Hematopoietic multipotent progenitor cell treated with erythropoietin and hydrocortisone succinate and interleukin-3 and kit ligand, for 15 days (in vitro differentiated cells): ENCODE data around the gene CELF2.

Experiments
- DNase-seq: peaks from one replicate; pipeline ENCODE4 v3.0.0-alpha.2; 2015; ENCODE audit warnings: low spot score

The CELF2 gene

GRCh38 chr10:11134411-11134810 lies 116.7 kb downstream of the CELF2 start:
- no peak for DNase-seq

- DNase-seq, result no peak
Measured at GRCh38 chr10:11135709-11136108, 118.0 kb downstream of the CELF2 start.

GRCh38 chr10:11138314-11139033 lies 120.8 kb downstream of the CELF2 start:
- DNase-seq, result no peak

DNA sequence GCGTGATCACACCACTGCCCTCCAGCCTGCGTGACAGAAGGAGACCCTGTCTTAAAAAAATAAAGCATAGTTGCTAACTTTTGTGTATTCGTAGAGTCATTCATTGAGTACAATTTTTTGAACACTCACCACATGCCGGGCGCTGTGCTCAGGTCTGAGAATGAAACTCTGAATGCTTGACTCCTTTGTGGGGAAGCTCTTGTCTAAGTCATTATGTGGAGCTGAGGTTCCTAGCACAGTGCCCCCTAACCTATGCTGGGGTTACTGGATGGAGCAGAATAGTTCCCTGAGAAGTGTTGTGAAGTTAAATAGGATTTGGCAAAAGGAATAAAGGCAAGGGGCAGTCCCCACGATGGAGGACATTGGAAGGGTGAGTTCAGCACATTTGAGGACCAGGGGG lies 123.3 kb downstream of the CELF2 start:
- no peak for DNase-seq

- DNase-seq, result peak; percentile 9
Measured at GRCh38 chr10:11141571-11142091, 124.0 kb downstream of the CELF2 start.

DNA sequence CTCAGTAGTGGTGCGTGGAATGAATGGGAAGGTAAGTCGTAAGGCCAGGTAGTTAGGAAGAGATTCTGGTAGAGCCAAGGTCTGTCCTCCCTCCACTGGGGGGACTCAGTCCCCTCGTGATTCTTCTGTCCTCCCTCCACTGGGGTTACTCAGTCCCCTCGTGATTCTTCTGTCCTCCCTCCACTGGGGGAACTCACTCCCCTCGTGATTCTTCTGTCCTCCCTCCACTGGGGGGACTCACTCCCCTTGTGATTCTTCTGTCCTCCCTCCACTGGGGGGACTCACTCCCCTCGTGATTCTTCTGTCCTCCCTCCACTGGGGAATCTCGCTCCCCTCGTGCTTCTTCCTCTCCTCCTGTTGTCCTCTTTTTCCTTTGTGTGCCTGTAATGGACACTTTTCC lies 125.1 kb downstream of the CELF2 start:
- DNase-seq, result no peak

- DNase-seq, result no peak
Measured at GRCh38 chr10:11143242-11143641, 125.6 kb downstream of the CELF2 start.

GRCh38 chr10:11144626-11145494 lies 127.2 kb downstream of the CELF2 start:
- DNase-seq, result no peak

DNA sequence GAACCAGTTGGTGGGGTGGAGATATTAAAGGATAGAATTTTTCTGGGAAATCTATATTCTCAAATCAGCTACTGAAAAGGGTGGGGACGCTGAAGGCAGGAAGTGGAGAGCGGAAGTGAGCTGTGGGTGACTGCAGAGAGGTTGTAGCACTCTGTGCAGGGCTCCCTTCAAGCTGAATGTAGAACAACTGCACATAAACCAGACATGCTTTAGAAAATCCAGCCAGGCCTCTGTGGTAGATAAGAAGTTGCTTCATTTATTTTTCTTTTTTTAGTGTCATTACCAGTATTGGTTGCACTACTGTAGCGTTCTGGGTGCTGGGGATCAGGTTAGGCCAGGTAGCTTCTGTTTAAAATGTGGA lies 127.8 kb downstream of the CELF2 start:
- DNase-seq, result no peak

- DNase-seq, result no peak
Measured at GRCh38 chr10:11146402-11147171, 128.9 kb downstream of the CELF2 start.

- DNase-seq, result no peak
Measured at GRCh38 chr10:11147722-11148121, 130.1 kb downstream of the CELF2 start.

DNA sequence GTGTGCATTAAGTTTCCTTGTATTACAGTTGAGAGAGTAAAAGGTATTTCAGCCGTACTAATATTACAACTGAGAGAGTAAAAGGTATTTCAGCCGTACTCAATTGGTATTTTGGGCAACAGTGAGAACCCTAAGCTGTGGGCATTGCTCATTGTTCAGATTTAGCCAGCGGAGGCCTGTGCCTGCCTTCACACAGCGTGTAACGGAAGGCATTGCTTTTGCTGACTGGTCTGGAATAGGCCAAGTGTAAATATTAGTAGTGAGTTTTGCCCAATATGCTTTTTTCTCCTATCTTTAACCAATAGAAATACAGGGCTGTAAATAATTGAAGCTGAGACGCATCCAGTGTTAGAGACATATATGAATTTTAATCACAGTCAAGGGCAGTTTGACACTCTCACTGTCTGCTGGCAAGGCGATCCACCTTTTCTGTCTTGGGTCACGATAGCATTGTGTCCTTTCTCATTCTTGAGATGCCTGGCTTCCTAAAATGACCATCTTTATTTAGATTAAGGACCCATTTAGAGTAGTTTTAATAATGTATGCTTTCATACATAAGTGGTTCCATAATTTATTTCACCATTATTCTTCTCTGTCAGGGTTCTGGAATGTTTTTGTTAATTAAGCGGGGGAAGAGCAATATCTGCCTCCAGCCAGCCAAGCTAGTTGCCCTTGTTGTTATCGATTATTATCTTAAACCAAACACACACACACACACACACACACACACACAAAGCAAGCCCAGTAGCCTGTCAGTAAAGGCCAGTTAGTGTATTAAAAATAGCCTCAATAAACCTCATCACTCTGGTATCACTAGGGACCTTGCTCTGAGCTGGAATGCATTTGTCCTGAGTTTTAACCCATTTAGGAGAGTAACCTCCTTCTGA lies 130.7 kb downstream of the CELF2 start:
- DNase-seq, result no peak

DNA sequence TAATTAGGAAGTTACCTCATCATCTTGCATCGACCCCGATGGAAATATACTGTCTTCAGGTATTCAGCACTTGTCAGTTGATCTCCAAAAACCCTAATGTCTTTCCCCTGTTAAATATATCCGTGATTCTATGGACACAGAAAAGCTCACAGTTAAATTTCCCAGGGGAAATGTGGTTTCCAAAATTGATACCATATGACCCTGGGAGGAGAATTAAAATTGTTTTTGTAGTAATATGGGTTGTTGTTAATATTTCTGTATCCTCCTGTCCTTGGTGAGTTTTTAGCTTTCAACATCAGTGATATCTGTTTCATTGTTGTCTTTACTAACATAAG lies 132.1 kb downstream of the CELF2 start:
- no peak for DNase-seq

DNA sequence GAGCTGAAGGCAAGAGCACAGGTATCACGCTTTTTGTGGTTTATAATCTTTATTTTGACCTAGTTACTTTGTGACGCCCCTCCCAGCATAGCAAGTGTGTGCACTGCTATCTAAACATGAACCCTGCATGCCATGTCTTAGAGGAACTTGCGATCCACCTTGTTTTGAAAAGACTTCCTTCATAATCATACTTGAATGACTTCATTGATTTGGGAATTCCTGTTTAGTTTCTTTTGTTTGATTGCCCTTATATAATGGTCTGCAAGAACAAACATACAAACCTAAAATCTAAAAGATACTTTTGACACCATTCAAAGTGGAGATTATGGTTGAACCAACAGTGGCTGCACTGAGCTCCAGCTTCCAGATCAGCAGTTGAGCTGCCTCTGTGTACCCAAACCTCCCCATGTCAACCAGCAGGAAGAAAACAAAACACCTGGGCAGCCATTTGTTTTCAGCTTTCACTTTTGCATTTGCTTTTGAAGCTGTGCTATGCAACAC lies 132.6 kb downstream of the CELF2 start:
- DNase-seq, result no peak

DNA sequence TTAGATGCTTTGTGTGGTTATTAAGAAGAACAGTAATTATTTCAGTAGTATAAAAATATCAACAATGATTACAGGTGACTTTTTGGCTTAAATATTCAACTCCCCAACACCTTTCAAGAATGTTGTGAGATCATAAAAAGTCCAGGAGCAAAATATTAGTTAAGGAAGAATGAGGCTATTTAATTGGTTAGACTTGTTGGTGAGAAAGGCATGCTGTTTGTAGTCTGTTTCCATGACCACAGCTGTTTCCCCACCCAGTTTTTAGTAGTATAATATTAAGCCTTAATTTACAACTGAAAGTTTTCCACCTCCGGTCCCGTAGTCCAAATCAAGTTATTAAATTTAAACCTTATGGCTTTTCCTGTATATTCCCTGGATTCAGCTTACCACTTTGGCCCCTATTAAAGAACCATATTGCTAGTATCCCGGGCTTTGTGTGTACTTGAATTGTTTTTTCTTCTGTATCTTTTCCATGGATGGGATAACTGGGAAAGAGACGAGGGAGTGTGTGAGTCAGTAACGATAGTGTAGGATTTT lies 133.3 kb downstream of the CELF2 start:
- no peak for DNase-seq

DNA sequence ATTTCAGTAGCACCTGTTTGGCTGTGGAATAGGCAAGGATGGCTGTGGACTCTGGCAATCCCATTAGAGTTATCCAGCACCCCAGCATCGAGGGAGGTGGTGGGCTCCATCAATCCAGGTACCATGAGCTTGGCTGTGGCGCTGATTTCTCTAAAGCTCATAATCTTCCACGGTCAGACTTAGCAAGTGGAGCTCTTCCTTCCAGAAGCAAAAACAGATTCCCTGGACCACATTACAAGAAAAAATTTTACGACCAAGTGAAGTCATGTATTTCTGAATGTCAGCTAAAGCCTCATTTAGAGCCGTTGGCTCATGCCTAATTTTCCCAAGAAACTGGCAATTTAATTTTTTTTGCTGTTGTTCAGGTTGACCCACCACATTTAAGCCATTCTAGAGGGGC lies 135.1 kb downstream of the CELF2 start:
- no peak for DNase-seq

DNA sequence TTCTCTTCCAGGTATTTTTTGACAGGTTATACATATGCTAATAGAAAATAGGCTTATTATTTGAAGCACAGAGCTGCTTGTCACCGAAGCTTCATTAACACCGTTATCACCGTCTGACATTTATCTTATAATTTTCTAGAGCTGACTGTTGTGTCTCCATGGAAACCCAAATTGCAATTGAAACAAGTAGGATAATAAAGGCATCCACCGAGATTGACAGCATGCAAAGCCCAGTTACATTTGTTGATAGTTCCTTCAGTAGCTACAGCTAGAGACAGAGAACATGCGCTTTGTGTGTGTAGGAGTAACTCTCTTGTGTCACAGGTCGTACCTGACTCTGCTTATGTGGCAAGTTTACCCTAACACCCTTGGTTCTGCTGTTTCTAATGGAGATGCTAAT lies 135.6 kb downstream of the CELF2 start:
- DNase-seq, result no peak

- DNase-seq, result no peak
Measured at GRCh38 chr10:11153766-11154165, 136.1 kb downstream of the CELF2 start.

DNA sequence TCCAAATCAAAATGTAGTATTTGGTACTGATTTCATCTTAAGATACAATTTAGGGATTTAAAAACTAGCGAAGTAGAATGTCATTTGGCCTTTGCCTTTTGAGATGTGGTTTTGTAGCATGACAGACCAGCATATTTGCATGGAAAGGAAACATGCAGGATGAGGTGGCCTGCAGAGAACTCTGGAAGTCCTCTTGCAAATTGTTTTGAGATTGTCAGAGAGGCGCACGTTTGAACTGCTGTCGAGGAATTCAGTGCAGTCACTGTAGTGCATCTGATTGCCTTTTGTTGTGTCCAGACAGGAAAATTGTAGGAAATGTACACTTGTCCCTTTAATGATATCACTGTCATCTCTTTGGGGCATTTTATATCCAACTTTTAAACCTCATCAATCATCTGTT lies 136.7 kb downstream of the CELF2 start:
- no peak for DNase-seq

- DNase-seq, result no peak
Measured at GRCh38 chr10:11154849-11155498, 137.3 kb downstream of the CELF2 start.

- no peak for DNase-seq
Measured at GRCh38 chr10:11156480-11156879, 138.8 kb downstream of the CELF2 start.
